NK-92 treated with Interleukin-12 subunit alpha and Interleukin-12 subunit beta, amount 100 ng/mL, for 24 hours (cell line): Measurements from ENCODE around the gene APLNR.
"Not testable (repeated sequence)": the region's sequence is repeated elsewhere in the genome, so short reads cannot be mapped to it uniquely, and the experiment has no call there.

Experiments
- DNase-seq: peaks from one replicate; lab custom pipeline; 2025; lab: John Stamatoyannopoulos, UW

APLNR gene

GRCh38 chr11:57237204-57237681 is at the start of gene APLNR:
TSS of gene APLNR (minus strand) at chr11:57237250. CDS start at chr11:57237004, 246 bp downstream.
- DNase-seq = no peak

GRCh38 chr11:57283231-57283990 is 46.4 kb upstream of the APLNR start:
- DNase-seq = no peak

- DNase-seq = not testable (repeated sequence)
Observed at GRCh38 chr11:57281546-57281945, 44.5 kb upstream of the APLNR start.

GRCh38 chr11:57279116-57279515 is 42.1 kb upstream of the APLNR start:
- no peak for DNase-seq

- no peak for DNase-seq
Observed at GRCh38 chr11:57278721-57279095, 41.7 kb upstream of the APLNR start.

GRCh38 chr11:57277845-57278720 is 41.0 kb upstream of the APLNR start:
- peak; percentile 26 for DNase-seq

- DNase-seq = no peak
Observed at GRCh38 chr11:57276971-57277675, 40.1 kb upstream of the APLNR start.

GRCh38 chr11:57276169-57276970 is 39.3 kb upstream of the APLNR start:
- no peak for DNase-seq

- DNase-seq = no peak
Observed at GRCh38 chr11:57275582-57275981, 38.5 kb upstream of the APLNR start.

GRCh38 chr11:57274904-57275498 is 38.0 kb upstream of the APLNR start:
- no peak for DNase-seq

- DNase-seq = no peak
Observed at GRCh38 chr11:57273448-57274058, 36.5 kb upstream of the APLNR start.

GRCh38 chr11:57269571-57270021 is 32.5 kb upstream of the APLNR start:
- no peak for DNase-seq

- DNase-seq = no peak
Observed at GRCh38 chr11:57266157-57266556, 29.1 kb upstream of the APLNR start.

GRCh38 chr11:57263351-57263750 is 26.3 kb upstream of the APLNR start:
- no peak for DNase-seq

- no peak for DNase-seq
Observed at GRCh38 chr11:57262157-57262556, 25.1 kb upstream of the APLNR start.

- DNase-seq = no peak
Observed at GRCh38 chr11:57260937-57261783, 24.1 kb upstream of the APLNR start.

- DNase-seq = no peak
Observed at GRCh38 chr11:57256119-57256518, 19.1 kb upstream of the APLNR start.

GRCh38 chr11:57255618-57256017 is 18.6 kb upstream of the APLNR start:
- no peak for DNase-seq

GRCh38 chr11:57254631-57255030 is 17.6 kb upstream of the APLNR start:
- no peak for DNase-seq
